M059J (cell line): ENCODE measurements around the gene UTY. TPM values are rescaled to one million over a fixed set of nuclear protein-coding genes. Genes with fewer than 3 reads are reported as not detected.

Source experiments
- DNase-seq: peaks from one replicate; pipeline ENCODE4 v3.0.0-alpha.2; 2012; ENCODE audit warnings: low read depth
- total RNA-seq: library from RNA; depleted of rRNA; stranded (reverse); fragments of >200 nt; shearing (Covaris generic); gene quantifications from 2 replicates; pipeline ENCODE4 v1.2.3, GENCODE V29; 2014; rRNA removed

UTY gene
- total RNA-seq: 2.0 and 2.3 TPM in 2 replicates

DNA sequence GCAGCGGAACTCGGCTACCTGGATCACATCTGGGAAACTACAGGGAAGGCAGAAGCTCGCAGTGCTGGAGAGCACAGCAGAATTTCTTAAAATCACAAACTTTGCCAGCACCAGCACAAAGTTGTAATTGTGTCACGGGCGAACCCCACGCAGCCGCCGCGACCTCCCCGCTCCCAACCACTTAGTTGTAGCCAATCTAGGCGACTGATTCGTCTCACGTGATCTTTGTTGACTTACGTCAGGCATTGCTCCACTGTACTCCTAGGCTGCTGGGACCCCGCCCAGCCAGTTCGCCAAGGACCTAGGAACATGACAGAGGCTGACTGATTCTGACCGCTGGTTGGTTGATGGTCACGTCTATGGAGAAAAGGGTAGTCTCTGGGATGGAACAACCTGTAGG is at the start of gene UTY:
Gene UTY (minus strand): TSS at position 206 of the 400 bp plus-strand sequence. CDS start 368 bp downstream, outside the sequence.
- peak; percentile 53 for DNase-seq

- DNase-seq: no peak
Measured at GRCh38 chrY:13520474-13520873, 40.6 kb upstream of the UTY start.

- no peak for DNase-seq
Measured at GRCh38 chrY:13501215-13501614, 21.4 kb upstream of the UTY start.

DNA sequence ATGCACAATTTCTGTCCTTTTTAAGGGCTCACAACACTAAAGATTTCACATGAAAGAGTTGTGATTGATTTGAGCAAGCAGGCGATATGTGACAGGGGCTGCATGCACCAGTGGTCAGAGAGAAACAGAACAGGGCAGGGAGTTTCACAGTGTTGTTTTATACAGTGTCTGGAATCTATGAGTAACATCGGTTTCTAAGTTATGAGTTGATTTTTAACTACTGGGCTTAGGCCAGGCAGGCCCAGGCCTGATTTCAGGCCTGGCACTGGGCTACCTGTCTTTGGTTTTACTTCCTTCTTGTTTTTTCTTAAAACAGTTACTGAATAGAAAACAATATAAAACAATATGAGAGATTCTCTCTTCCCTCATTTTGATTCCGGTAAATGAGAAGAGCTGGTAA is 13.9 kb upstream of the UTY start:
- DNase-seq: no peak

- DNase-seq: no peak
Measured at GRCh38 chrY:13492408-13492807, 12.6 kb upstream of the UTY start.

DNA sequence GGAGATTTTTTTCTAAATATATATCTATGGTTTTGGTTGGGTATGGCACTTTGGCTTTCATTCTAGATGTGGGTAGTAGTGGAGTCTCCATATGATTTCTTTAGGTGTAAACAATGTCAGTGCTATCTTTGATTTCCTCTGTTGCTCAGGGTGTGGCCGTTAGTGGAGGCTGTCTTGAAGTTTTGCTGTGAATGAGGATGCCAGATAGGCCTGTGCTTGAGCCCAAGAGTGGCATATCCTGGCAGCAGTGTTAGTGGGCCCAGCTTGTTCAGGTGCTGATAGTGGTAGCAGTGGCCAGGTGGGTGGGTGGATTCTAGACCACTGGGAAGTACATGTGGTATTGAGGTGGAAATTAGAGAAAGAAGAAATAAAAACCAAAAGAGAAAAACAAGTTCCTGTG is 8.9 kb upstream of the UTY start:
- DNase-seq: no peak

GRCh38 chrY:13479121-13479711 is 617 bp downstream of the UTY start:
- peak; percentile 0 for DNase-seq

DNA sequence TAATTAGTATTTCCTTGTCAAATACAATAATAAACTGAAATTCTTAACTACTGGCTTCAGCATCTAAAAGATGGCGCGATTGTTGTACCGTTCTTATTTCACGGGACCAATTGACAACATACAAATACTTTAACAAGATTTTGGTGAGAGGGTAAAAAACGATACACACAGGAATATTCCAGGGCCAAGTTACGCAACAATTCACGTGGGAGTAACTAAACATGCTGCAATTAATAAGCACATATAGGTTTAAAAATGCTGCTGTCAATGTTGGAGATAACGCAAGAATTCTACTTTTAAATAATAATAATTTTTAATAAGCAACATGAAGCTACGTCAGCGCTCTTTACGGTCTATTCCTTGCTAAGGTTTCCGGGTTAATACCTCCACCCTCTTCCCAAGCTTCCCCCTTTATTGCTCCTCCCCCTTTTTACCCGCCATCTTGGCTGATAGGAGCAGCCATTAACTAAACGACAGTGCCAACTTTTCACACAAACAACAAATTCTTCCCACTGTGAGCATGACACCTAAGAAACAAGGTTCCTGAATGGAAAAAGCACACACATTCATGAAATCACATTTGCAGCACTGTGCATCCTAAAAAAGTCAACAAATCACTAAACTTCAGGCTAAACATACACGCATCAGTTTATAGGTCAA is 1.6 kb downstream of the UTY start:
- DNase-seq: peak; percentile 32

DNA sequence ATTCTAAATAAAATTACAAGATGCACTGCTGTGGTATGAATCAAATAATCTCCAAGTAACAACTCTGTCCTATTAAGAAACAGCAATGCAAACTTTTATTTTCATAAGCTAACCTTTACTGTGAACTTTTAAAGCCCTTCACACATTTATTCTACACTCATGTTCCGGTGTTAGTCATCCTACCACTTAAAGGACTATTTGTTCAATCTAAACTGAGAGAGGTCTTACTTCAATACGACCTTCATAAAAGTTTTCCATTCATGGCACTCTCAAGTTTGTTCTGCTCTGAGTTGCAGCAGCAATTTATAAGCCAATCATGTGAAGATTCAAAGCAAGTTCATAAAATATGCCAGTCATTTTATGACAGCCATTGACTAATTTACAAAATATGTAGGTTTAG is 4.8 kb downstream of the UTY start:
- DNase-seq: no peak

- DNase-seq: no peak
Measured at GRCh38 chrY:13451572-13451971, 28.3 kb downstream of the UTY start.

GRCh38 chrY:13450596-13451130 is 29.2 kb downstream of the UTY start:
- DNase-seq: no peak

GRCh38 chrY:13445566-13445965 is 34.3 kb downstream of the UTY start:
- DNase-seq: no peak

GRCh38 chrY:13443146-13443545 is 36.7 kb downstream of the UTY start:
- no peak for DNase-seq

DNA sequence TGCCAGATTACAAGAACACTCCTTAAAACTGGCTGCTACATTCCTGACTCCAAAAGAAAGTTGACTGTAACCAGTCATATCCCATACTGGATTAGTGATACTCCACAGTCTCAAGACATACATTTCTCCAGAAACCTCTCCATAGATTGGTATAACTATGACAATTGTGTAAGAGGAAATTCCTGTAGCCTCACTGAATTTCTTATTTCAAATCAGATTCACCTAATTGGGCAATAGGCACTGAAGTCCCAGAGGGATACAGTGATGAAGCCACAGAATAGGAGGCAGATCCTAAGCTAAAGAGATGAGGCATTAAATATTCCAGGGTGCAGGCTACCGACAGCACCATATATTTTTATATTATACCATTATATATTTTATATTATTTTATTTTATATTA is 39.0 kb downstream of the UTY start:
- DNase-seq: no peak

- no peak for DNase-seq
Measured at GRCh38 chrY:13435968-13436937, 43.6 kb downstream of the UTY start.

- DNase-seq: no peak
Measured at GRCh38 chrY:13435206-13435967, 44.4 kb downstream of the UTY start.

DNA sequence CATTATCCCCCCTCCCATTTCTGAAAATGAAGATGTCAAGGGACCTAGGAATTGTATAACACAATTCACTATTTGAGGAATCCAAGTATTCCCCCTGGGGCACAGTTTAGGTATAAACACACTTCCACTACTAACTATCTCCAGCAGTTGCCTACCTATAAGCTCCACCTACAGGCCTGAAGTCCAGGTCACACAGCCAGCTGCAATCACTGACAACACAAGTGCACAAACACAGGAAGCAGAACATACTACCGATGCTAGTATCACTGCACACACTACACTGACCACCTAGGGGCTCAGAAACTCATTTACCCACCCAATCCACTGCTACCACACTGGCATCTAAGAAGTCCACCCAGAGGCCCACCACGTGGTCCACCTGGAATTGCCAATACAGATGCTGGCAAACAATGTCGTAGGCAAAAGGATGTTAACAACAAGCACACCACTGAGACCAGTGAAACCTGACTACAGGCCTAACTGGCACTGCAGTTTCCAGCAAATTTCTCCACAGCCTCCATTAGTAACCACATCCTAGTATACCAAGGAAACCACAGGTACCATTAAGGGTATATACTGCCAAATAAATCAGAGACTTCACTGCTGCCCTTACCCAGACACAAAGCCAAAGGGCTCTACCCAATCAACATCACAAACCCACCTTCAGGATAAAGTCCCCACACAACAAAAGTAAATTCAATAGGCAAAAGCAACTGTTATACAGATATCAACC is 47.4 kb downstream of the UTY start:
- DNase-seq: no peak

GRCh38 chrY:13429551-13429950 is 50.3 kb downstream of the UTY start:
- no peak for DNase-seq

DNA sequence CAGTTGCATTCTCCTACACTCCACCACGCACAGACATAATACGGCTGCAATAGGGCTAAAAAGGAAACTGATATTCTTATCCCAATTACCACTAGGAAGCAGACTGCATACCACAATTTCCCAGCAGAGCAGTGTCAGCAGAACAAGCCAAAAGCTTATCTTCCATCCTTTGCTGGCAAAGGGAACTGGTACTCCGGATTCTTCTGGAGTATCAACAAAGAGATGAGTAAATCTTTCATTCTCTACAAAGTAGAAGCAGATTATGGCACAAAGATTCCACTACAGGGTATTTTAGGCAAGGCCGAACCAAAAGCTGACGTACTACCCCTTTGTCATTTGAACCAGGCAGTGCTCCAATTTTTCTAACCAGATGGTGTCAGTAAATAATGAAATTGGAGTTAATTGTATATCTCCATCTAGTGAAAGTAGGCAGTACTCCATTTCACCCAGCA is 56.5 kb downstream of the UTY start:
- peak; percentile 0 for DNase-seq

GRCh38 chrY:13416869-13417661 is 62.8 kb downstream of the UTY start:
- DNase-seq: no peak
